Breast epithelium (tissue), 4 donors: Measurements from ENCODE around the gene DIS3L2. TPM values are rescaled to one million over a fixed set of nuclear protein-coding genes. Genes with fewer than 3 reads are reported as not detected.

Experiments
- DNase-seq, 2 donors: peaks; one replicate each; pipeline ENCODE4 v3.0.0-alpha.2; 2019; ENCODE audit warnings: low spot score in 2 of 2
- H3K27ac ChIP-seq, 2 donors: fragments of 200-600 bp; sonication (generic) in 1 of 2; one replicate each; pipeline ENCODE4 v1.5.1; 2016 to 2019; ENCODE audit warnings: mild to moderate bottlenecking in 1 of 2
- H3K27me3 ChIP-seq, 2 donors: fragments of 200-600 bp; sonication (generic) in 1 of 2; one replicate each; pipeline versions ENCODE4 v1.5.1 to v1.6.0; 2017 to 2019; ENCODE audit warnings: control low read depth in 1 of 2, mild to moderate bottlenecking in 1 of 2
- H3K36me3 ChIP-seq: fragments of 200-600 bp; one replicate; pipeline ENCODE4 v1.5.1; 2019
- H3K4me1 ChIP-seq, 2 donors: fragments of 200-600 bp; sonication (generic); one replicate each; pipeline ENCODE4 v1.5.1; 2016 to 2019; ENCODE audit warnings: control low read depth in 1 of 2
- H3K4me3 ChIP-seq, 3 donors: fragments of 200-600 bp; sonication (generic); 1 replicate in 2 of 3; 2 replicates in 1 of 3; pipeline ENCODE4 v1.5.1; 2016 to 2019; ENCODE audit warnings: mild to moderate bottlenecking in 3 of 3, moderate library complexity in 2 of 3
- H3K9me3 ChIP-seq, 2 donors: fragments of 200-600 bp; sonication (generic) in 1 of 2; one replicate each; pipeline ENCODE4 v1.5.1; 2016 to 2019; ENCODE audit warnings: control low read depth in 1 of 2
- CTCF ChIP-seq, 3 donors: fragments of 450-650 bp; IDR thresholded peaks; one replicate each; pipeline ENCODE4 v1.5.1; 2016 to 2017; ENCODE audit warnings: antibody characterized with exemption in 3 of 3, mild to moderate bottlenecking in 3 of 3, moderate library complexity in 3 of 3
- POLR2A ChIP-seq: fragments of 450-650 bp; IDR thresholded peaks from one replicate; pipeline ENCODE4 v1.6.1; 2016; ENCODE audit warnings: antibody characterized with exemption, mild to moderate bottlenecking, moderate library complexity
- POLR2AphosphoS5 ChIP-seq, 3 donors: sonication (generic); formaldehyde crosslinking; IDR thresholded peaks; one replicate each; pipeline ENCODE4 v1.6.1; 2017; ENCODE audit warnings: antibody characterized with exemption in 3 of 3
- intact Hi-C: fragments of 100-400 bp; cut with DNase I; formaldehyde crosslinking; loops from one replicate; pipeline ENCODE4 v1.15.1; 2023; ENCODE audit warnings: low total_unique reads
- total RNA-seq, 3 donors: library from RNA; depleted of rRNA; stranded (reverse); fragments of >200 nt; gene quantifications; one replicate each; pipeline ENCODE4 v1.1.0, GENCODE V29; 2016

DIS3L2 gene
- total RNA-seq, 3 donors from 2014 or later = 19.2 to 38.9 (median 33.4) TPM

DNA sequence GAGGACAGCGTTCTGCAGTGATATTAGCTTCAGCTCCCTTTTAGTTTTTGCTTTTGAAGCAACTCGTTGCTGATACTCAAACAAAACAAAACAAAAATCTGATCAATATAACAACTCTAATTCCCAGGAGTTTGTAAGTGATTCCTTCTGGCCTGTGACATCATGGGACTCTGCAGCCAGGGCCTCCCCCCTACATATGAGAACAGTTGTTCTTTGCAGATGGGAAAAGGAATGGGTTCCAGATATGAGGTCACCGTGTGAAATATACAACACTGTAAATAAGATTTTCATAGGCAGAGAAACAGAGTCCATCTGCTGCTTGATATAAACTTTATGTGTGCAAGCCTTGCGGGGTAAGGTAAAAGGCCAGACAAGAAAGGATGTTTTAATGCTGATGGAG is 56.7 kb downstream of the DIS3L2 start:
- no peaks in the 10 kb centered on the region for H3K27me3 ChIP-seq
- no peaks in the 10 kb centered on the region for H3K4me1 ChIP-seq
- intact Hi-C loops = no loop called here
- DNase-seq = no peak
- H3K4me3 ChIP-seq = no peak overlapping the region
- H3K36me3 ChIP-seq = peaks cover 4% of the 10 kb centered on the region
- no peaks in the 10 kb centered on the region for H3K9me3 ChIP-seq
- TF ChIP-seq POLR2A (no peak), CTCF (IDR thresholded peaks at IDR 0.05) (no peak)
- H3K27ac ChIP-seq = no peak overlapping the region

DNA sequence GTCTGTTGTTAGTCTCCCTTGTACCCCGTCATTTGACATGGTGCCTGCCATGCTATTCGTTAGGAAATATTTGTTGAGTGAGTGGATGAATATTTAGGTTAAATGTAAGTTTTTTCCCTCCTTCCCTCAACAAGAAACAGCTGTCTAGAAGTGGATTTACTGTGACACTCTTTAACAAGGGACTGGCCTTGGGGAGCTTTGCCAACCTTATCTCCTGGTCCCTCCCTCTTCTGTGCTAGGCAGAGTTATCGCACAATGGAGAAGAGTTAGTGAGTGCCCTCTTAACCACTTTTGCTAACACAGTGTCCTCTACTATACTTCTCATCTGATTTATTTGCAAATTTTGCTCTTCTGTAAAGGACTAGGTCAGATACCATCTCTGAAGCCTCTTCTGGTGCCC is 61.2 kb downstream of the DIS3L2 start:
- DNase-seq = no peak

DNA sequence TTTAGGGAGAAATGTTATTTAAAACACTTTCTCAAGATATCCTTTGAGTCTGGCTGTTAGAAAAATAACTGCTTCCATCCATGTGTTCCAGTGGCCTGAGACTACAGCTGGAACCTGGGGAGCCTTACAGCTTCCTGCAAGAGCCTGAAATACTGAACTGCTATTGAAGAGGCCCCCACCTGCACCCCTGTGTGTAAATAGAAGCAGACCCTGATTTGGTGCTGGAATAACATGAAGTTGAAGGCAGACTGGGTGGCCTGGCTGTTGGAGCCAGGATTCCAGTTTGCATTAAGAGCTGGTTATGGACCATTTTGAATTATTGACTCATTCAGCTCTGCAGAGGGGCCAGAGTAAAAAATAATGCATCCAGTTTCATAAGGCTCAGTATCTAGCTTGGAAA is 61.9 kb downstream of the DIS3L2 start:
- Histone ChIP-seq H3K36me3 (peaks cover 4% of the 10 kb centered on the region), H3K27me3 (no peaks in the 10 kb centered on the region), H3K27ac (no peak overlapping the region), H3K4me3 (no peak overlapping the region), H3K9me3 (no peaks in the 10 kb centered on the region), H3K4me1 (no peaks in the 10 kb centered on the region)
- intact Hi-C loops = no loop called here
- no peak for DNase-seq
- no peak for TF ChIP-seq POLR2A
- no peak for TF ChIP-seq POLR2AphosphoS5 (IDR thresholded peaks at IDR 0.05)
- TF ChIP-seq CTCF (IDR thresholded peaks at IDR 0.05) = no peak

More for the DNA sequence above, 61.2 kb downstream of the DIS3L2 start:
- H3K4me3 ChIP-seq = no peak overlapping the region
- no peaks in the 10 kb centered on the region for H3K4me1 ChIP-seq
- intact Hi-C loops = no loop called here
- TF ChIP-seq CTCF (IDR thresholded peaks at IDR 0.05) (no peak), POLR2AphosphoS5 (IDR thresholded peaks at IDR 0.05) (no peak), POLR2A (no peak)
- H3K27me3 ChIP-seq = no peaks in the 10 kb centered on the region
- no peak overlapping the region for H3K27ac ChIP-seq
- H3K9me3 ChIP-seq = no peaks in the 10 kb centered on the region
- peaks cover 4% of the 10 kb centered on the region for H3K36me3 ChIP-seq

- intact Hi-C loops = no loop called here
- DNase-seq = no peak
- TF ChIP-seq POLR2A (no peak), POLR2AphosphoS5 (IDR thresholded peaks at IDR 0.05) (no peak), CTCF (IDR thresholded peaks at IDR 0.05) (no peak)
- Histone ChIP-seq H3K36me3 (peaks cover 4% of the 10 kb centered on the region), H3K4me3 (no peak overlapping the region), H3K27ac (no peak overlapping the region), H3K27me3 (no peaks in the 10 kb centered on the region), H3K9me3 (no peaks in the 10 kb centered on the region), H3K4me1 (no peaks in the 10 kb centered on the region)
Observed at GRCh38 chr2:232024457-232024856, 62.9 kb downstream of the DIS3L2 start.

DNA sequence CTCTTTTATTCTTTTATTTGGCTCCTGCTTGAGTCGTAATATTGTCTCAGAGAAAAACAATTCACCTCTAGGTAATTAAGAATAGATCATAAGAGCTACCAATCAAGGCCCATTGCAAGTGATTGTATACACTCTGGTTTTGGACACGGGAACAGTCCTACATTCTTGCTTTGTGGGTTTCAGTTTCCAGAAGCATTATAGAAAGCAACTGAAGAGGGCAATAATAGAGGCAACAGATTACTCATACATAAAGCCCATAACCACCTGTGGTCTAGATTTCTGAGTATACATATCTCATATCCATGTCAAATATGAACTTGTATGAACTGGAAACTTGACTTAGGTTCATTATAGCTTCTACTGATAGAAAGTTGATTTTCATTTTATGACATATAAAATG is 65.4 kb downstream of the DIS3L2 start:
- Histone ChIP-seq H3K36me3 (peaks cover 4% of the 10 kb centered on the region), H3K27ac (no peak overlapping the region), H3K9me3 (no peaks in the 10 kb centered on the region), H3K4me1 (no peaks in the 10 kb centered on the region), H3K4me3 (no peak overlapping the region), H3K27me3 (no peaks in the 10 kb centered on the region)
- TF ChIP-seq POLR2AphosphoS5 (IDR thresholded peaks at IDR 0.05) = no peak
- no peak for TF ChIP-seq CTCF (IDR thresholded peaks at IDR 0.05)
- TF ChIP-seq POLR2A = no peak
- intact Hi-C loops = no loop called here
- no peak for DNase-seq
